ENCODE measurements around the gene HAL.
"Not testable (repeated sequence)": the region's sequence is repeated elsewhere in the genome, so short reads cannot be mapped to it uniquely, and the experiment has no call there.

HAL gene

DNA sequence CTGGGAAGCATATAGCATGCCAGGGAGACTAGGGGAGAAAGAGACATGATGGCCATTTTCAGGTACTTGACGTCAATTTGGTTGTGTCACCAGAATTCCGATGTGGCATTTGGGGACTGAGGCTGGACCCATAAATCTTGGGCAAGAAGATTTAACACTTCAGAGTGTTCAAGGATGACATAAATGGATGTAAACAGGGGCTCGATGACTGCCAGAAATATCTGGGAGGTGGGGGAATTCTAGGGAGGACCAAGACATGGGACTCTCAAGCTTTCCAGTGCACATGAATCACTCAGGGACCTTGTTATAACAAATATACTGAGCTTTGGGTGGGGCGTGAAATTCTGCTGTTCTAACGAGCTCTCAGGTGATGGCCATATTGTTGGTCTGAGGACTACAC is 17.8 kb downstream of the HAL start:
- DNase-seq (ENCODE audit: low spot score in 2 of 2) (no peak), ATAC-seq (ENCODE audit: low read depth) (no peak)
- Mint-ChIP-seq H3K36me3 (peaks cover 2% of the 10 kb centered on the region), H3K4me3 (no peak overlapping the region), H3K27ac (no peak overlapping the region), H3K27me3 (no peaks in the 10 kb centered on the region), H3K9me3 (no peaks in the 10 kb centered on the region), H3K4me1 (no peaks in the 10 kb centered on the region)

DNA sequence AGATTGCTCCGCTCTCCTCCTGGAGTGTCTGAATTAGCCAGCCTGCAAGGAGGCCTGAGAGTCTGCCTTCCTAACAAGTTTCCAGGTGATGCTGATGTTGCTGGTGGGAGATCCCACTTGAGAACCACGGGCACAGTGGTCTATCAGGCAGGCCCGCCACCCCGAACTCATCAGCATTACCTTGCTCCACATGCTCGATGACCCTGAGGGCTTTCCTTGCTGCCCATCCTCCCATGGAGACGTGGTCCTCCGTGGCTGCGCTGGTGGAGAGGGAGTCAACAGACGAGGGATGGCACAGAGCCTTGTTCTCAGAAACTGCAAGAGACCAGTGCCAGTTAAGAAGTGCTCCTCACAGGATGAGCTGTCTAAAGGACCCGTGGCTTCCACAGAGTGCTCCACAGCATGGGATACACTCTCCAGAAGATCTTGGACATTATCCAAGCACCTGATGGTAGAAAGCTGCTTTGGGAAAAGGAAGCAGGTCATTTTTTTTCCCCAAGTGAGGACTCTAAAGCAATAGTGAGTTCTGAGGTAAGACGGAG is 18.3 kb downstream of the HAL start:
- no peak for ATAC-seq (ENCODE audit: low read depth)
- Mint-ChIP-seq H3K27me3 (no peaks in the 10 kb centered on the region), H3K9me3 (no peaks in the 10 kb centered on the region), H3K27ac (no peak overlapping the region), H3K36me3 (peaks cover 2% of the 10 kb centered on the region), H3K4me3 (no peak overlapping the region), H3K4me1 (no peaks in the 10 kb centered on the region)
- no peak for DNase-seq (ENCODE audit: low spot score in 2 of 2)

DNA sequence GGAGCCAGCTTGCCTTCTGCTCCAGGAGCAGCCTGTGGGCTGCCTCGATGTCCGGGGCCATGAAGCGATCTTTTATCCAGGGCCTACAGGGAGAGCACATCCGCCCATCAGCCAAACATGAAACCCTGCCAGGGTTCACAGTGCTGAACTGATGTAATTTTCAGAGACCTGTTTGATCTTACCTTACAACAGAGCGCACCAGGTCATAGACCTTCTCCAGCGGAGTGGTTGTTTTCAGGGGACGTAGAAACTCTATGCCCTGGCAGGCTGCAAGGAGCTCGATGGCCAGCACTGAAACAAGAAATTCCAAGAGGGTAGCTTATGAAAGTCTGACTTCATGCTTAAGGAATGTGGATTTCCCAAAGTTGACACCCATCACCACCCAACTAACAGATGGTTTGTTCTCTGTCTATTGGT is 19.7 kb downstream of the HAL start:
- H3K36me3 Mint-ChIP-seq: peaks cover 2% of the 10 kb centered on the region

DNA sequence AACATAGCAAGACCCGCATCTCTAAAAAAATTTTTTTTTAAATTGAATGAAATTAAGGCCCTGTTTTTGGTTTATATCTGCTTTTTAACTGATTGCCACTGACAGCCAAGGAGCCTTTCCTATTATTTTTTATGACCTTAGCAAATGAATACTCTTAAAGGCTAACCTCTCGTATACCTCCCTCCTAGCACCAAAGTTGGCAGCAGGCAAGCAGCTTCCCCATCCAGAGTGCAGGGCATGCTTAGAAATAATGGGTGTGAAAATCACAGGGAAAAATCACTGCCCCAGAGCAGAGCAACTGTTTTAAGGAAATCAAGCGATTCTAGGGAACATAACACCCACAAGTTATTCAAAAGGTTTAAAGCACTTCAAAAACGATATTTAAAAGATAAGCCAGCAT is 20.7 kb downstream of the HAL start:
- Mint-ChIP-seq H3K27ac (no peak overlapping the region), H3K36me3 (peaks cover 2% of the 10 kb centered on the region), H3K4me3 (no peak overlapping the region), H3K4me1 (no peaks in the 10 kb centered on the region), H3K27me3 (no peaks in the 10 kb centered on the region), H3K9me3 (no peaks in the 10 kb centered on the region)
- ATAC-seq (ENCODE audit: low read depth): no peak
- no peak for DNase-seq (ENCODE audit: low spot score in 2 of 2)

More for the DNA sequence above, 19.7 kb downstream of the HAL start:
- Mint-ChIP-seq H3K4me1 (no peaks in the 10 kb centered on the region), H3K4me3 (no peak overlapping the region), H3K27me3 (no peaks in the 10 kb centered on the region), H3K9me3 (no peaks in the 10 kb centered on the region), H3K27ac (no peak overlapping the region)
- DNase-seq (ENCODE audit: low spot score in 2 of 2): no peak
- no peak for ATAC-seq (ENCODE audit: low read depth)

DNA sequence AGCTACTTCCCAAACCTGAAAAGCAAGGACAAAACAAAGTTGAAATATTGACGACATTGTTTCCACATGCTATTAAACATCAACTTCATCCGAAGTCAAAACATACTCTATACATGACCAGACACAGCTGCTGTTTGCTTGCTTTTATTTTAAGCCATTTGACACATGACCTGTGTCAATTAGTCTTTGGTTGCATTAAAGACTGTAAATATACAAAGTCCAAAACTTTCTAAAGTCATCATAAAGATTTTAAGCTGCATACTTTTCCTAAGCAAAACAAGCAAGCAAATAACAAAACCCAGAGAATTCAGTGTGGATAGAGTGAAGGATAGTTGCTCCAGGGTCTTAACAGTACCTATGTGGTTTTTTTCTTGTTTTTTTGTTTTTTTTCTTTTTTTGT is 21.8 kb downstream of the HAL start:
- ATAC-seq (ENCODE audit: low read depth): no peak
- no peak for DNase-seq (ENCODE audit: low spot score in 2 of 2)
- H3K4me3 Mint-ChIP-seq: no peak overlapping the region
- no peaks in the 10 kb centered on the region for H3K9me3 Mint-ChIP-seq
- H3K4me1 Mint-ChIP-seq: no peaks in the 10 kb centered on the region
- H3K36me3 Mint-ChIP-seq: peaks cover 2% of the 10 kb centered on the region
- H3K27ac Mint-ChIP-seq: no peak overlapping the region
- H3K27me3 Mint-ChIP-seq: no peaks in the 10 kb centered on the region

DNA sequence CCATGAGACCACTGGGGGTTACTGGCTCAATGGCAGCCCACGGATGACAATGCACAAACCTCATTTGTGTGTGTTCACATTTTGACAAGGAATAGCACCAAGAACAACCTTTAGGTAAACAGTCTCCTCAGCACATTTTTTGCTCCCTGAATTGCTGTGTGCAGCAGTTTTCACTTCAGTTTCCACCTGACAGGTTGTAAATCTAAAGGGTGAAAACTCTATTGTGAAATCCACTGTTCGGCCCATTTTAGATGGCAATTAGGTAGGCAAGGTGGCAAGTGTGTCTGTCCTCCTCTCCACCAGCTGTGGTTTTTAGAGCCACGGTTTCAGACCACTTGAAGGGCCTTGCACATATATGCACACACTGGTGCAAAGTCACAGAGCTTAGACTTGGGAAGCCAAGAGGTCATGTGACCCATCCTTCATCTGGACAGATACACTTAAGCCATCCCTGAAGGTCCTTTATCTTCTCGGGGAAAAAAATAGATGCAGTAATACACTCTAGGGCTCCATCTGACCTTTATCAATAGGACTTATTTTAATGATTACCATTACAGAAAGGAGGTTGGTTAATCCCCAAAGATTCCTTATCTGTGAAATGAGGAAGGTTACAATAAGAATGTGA is 23.2 kb downstream of the HAL start:
- Mint-ChIP-seq H3K4me3 (no peak overlapping the region), H3K27ac (no peak overlapping the region), H3K4me1 (no peaks in the 10 kb centered on the region), H3K36me3 (peaks cover 2% of the 10 kb centered on the region), H3K27me3 (no peaks in the 10 kb centered on the region), H3K9me3 (no peaks in the 10 kb centered on the region)
- DNase-seq (ENCODE audit: low spot score in 2 of 2): no peak
- no peak for ATAC-seq (ENCODE audit: low read depth)

DNA sequence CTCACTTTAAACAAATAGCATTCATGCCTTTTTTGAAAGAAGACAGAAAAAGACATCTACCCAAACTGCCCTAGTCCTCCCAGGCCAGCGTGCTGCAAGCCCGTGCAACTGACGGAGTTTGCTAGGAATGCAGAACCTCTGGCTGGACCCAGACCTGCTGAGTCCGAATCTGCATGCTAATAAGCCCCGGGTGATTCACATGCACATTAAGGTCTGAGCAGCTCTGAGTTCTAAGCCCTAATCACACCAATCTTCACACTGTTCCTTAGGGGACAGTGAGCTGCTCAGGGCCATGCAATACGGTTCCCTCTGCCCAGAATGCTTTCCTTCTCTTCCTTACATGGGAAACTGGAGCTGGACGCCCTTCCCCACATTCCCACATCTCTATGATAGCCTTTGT is 25.2 kb downstream of the HAL start:
- Mint-ChIP-seq H3K4me1 (no peaks in the 10 kb centered on the region), H3K27me3 (no peaks in the 10 kb centered on the region), H3K36me3 (peaks cover 11% of the 10 kb centered on the region), H3K9me3 (no peaks in the 10 kb centered on the region), H3K4me3 (no peak overlapping the region), H3K27ac (no peak overlapping the region)
- ATAC-seq (ENCODE audit: low read depth): no peak
- DNase-seq (ENCODE audit: low spot score in 2 of 2): no peak

DNA sequence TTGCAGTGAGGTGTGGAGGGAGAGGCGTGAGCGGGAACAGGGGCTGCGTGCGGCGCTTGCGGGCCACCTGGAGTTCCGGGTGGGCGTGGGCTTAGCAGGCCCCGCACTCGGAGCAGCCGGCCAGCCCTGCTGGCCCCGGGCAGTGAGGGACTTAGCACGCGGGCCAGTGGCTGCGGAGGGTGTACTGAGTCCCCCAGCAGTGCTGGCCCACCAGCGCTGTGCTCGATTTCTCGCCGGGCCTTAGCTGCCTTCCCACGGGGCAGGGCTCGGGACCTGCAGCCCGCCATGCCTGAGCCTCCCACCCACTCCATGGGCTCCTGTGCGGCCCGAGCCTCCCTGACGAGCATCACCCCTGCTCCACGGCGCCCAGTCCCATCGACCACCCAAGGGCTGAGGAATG is 27.0 kb downstream of the HAL start:
- peaks cover 11% of the 10 kb centered on the region for H3K36me3 Mint-ChIP-seq
- not testable (repeated sequence) for H3K27me3 Mint-ChIP-seq; H3K4me1 Mint-ChIP-seq; H3K9me3 Mint-ChIP-seq; H3K27ac Mint-ChIP-seq; H3K4me3 Mint-ChIP-seq; DNase-seq (ENCODE audit: low spot score in 2 of 2); ATAC-seq (ENCODE audit: low read depth)

DNA sequence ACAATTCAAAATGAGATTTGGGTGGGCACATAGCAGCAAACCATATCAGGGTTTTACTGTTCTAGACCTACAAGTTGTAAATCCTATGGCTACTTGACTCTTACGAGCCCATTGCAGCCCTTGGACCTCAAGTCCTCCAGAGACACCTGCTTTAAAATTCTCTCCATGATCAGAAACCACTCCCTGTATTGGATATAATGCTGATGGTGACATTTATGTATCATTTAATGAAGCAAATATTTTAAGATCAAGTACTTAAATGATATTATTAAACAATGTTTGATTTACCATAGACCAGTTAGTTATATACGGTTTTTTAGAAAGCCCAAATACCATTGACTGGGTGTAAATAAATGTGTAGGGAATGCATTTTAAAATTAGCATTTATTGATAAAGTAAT is 28.8 kb downstream of the HAL start:
- no peak for DNase-seq (ENCODE audit: low spot score in 2 of 2)
- no peak for ATAC-seq (ENCODE audit: low read depth)
- peaks cover 9% of the 10 kb centered on the region for H3K36me3 Mint-ChIP-seq
- H3K4me1 Mint-ChIP-seq: no peaks in the 10 kb centered on the region
- no peaks in the 10 kb centered on the region for H3K27me3 Mint-ChIP-seq
- H3K4me3 Mint-ChIP-seq: no peak overlapping the region
- H3K27ac Mint-ChIP-seq: no peak overlapping the region
- no peaks in the 10 kb centered on the region for H3K9me3 Mint-ChIP-seq

DNA sequence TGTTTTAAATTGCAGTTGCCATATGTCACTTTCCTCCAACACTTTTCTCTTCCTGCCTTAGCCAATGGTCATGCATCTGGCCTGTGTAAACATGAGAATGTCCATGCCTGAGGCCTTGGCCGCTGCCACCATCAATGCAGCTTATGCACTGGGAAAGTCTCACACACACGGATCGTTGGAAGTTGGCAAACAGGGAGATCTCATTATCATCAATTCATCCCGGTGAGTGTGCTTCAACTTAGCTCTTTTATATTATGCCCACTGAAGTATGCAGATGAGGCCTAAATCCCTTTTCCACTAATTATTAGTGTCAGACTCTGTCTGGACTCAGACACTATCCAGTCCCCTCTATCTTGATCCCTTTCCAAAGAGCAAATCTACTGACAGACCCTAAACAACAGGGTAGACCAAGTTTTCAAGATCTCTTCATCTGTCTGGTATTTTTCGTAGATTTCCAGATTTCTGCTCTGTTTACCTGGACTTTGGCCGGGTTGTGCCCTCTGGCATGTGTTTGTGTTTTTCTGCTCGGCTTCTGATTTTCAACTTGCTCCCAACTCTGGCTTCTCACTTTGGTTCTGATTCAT is 29.8 kb downstream of the HAL start:
- H3K4me3 Mint-ChIP-seq: no peak overlapping the region
- H3K4me1 Mint-ChIP-seq: no peaks in the 10 kb centered on the region
- no peaks in the 10 kb centered on the region for H3K9me3 Mint-ChIP-seq
- ATAC-seq (ENCODE audit: low read depth): no peak
- DNase-seq (ENCODE audit: low spot score in 2 of 2): no peak
- peaks cover 11% of the 10 kb centered on the region for H3K36me3 Mint-ChIP-seq
- H3K27ac Mint-ChIP-seq: no peak overlapping the region
- H3K27me3 Mint-ChIP-seq: no peaks in the 10 kb centered on the region

DNA sequence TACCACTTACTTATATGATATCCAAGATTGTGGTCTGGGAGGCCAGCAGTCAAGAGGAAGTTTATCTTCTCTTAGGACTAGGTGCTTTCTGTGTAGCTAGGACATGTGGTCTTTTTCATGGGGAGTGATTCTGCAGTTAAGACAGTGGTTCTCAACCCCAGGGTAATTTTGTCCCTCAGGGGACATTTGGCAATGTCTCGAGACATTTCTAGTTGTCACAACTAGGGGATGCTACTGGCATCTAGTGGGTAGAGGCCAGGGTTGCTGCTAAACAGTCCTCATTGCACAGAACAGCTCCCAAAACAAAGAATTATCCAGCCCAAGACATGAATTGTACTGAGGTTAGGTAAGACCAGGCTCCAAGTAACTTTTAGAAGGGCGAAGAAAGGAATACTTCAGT is 33.0 kb downstream of the HAL start:
- Mint-ChIP-seq H3K4me1 (no peaks in the 10 kb centered on the region), H3K27me3 (no peaks in the 10 kb centered on the region), H3K4me3 (no peak overlapping the region), H3K9me3 (no peaks in the 10 kb centered on the region), H3K36me3 (peaks cover 11% of the 10 kb centered on the region), H3K27ac (no peak overlapping the region)
- ATAC-seq (ENCODE audit: low read depth): no peak
- DNase-seq (ENCODE audit: low spot score in 2 of 2): no peak

DNA sequence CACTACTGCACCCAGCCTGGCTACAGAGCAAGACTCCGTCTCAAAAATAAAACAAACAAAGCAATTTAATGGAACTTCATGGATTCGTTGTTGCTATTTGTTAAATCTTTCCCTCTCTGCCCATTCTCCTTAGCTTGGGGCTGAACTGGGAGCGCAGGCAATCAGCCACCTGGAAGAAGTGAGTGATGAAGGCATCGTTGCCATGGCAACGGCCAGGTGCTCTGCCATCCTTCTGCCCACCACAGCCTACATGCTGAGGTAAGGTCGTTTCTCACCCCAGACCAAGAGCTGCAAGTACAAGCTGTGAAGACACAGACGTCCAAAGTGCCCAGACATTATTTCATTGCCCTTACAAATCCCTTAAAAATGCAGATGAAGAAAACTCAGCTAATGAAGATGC is 33.9 kb downstream of the HAL start:
- no peak overlapping the region for H3K4me3 Mint-ChIP-seq

DNA sequence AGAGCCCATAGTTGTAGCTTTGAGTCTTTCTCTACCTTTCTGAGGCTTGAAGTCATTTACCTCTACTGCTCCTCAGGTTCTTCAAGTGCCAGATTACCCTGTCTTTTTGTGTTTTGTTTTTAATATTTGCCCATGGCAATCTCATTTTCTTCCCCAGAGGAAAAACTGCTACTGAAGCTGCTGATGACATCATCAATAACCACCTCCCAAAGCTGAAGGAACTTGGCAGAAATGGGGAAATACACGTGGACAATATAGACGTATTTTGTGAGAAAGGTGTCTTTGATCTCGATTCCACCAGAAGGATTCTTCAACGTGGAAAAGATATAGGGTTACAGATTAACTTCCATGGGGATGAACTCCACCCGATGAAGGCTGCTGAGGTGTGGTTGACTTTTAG is 35.9 kb downstream of the HAL start:
- Mint-ChIP-seq H3K4me3 (no peak overlapping the region), H3K36me3 (peaks cover 4% of the 10 kb centered on the region), H3K4me1 (no peaks in the 10 kb centered on the region), H3K27me3 (no peaks in the 10 kb centered on the region), H3K27ac (no peak overlapping the region), H3K9me3 (no peaks in the 10 kb centered on the region)
- ATAC-seq (ENCODE audit: low read depth) (no peak), DNase-seq (ENCODE audit: low spot score in 2 of 2) (no peak)

More for the DNA sequence above, 33.9 kb downstream of the HAL start:
- peaks cover 11% of the 10 kb centered on the region for H3K36me3 Mint-ChIP-seq
- ATAC-seq (ENCODE audit: low read depth): no peak
- H3K27me3 Mint-ChIP-seq: no peaks in the 10 kb centered on the region
- H3K4me1 Mint-ChIP-seq: no peaks in the 10 kb centered on the region
- no peaks in the 10 kb centered on the region for H3K9me3 Mint-ChIP-seq
- H3K27ac Mint-ChIP-seq: no peak overlapping the region
- no peak for DNase-seq (ENCODE audit: low spot score in 2 of 2)

DNA sequence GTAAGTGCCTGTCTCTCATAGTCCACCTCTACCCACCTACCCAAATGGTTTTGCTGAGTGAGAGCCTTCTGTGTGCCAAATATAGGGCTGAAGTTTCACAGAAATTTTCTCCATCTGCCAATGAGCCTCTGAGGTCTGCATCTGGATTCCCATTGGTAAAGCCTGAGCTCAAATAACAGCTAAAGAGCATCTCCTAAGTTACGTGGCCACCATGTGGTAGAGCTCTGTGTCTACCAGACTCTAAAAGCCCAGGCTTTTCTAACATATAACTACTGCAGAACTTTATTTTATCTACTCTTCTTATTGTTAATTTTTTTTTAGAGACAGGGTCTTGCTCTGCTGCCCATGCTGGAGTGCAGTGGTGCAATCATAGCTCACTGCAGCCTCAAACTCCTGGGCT is 37.0 kb downstream of the HAL start:
- Mint-ChIP-seq H3K9me3 (no peaks in the 10 kb centered on the region), H3K4me3 (no peak overlapping the region), H3K4me1 (no peaks in the 10 kb centered on the region), H3K27me3 (no peaks in the 10 kb centered on the region), H3K27ac (no peak overlapping the region), H3K36me3 (peaks cover 4% of the 10 kb centered on the region)
- DNase-seq (ENCODE audit: low spot score in 2 of 2) (no peak), ATAC-seq (ENCODE audit: low read depth) (no peak)

DNA sequence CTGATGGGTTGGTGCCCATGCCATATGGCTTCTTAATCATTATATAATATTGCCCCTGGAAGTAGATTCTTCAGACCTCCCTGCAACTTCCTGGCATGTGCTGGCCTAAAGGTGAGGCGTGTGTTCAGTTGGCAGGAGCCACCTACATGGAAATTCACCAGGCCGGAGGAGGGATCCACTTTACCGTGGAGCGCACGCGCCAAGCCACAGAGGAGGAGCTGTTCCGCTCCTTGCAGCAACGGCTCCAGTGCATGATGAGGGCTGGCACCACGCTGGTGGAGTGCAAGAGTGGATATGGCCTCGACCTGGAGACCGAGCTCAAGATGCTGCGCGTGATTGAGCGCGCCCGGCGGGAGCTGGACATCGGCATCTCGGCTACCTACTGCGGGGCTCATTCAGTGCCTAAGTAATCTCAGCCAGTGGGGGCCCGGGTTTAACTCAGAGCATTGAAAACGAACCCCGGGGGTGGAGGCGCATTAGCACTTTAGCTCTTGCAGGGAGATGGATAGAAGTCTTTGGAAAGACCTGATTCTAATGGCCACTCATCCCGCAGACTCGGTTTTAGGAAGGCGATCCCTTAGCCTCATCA is 39.5 kb downstream of the HAL start:
- DNase-seq (ENCODE audit: low spot score in 2 of 2) (no peak), ATAC-seq (ENCODE audit: low read depth) (no peak)
- H3K4me1 Mint-ChIP-seq: no peaks in the 10 kb centered on the region
- no peak overlapping the region for H3K27ac Mint-ChIP-seq
- peaks cover 4% of the 10 kb centered on the region for H3K36me3 Mint-ChIP-seq
- no peaks in the 10 kb centered on the region for H3K27me3 Mint-ChIP-seq
- H3K9me3 Mint-ChIP-seq: no peaks in the 10 kb centered on the region
- H3K4me3 Mint-ChIP-seq: no peak overlapping the region

Data from memory B cell (primary cell).